ENCODE data around the gene TRIM33. TPM values are rescaled to one million over a fixed set of nuclear protein-coding genes. Genes with fewer than 3 reads are reported as not detected.

Gene TRIM33
- total and polyA plus RNA-seq, 2 of the 8 experiments (the other 6 are each of a cell fraction or from before 2014, with no cell fraction given): 17.1 to 52.3 TPM

DNA sequence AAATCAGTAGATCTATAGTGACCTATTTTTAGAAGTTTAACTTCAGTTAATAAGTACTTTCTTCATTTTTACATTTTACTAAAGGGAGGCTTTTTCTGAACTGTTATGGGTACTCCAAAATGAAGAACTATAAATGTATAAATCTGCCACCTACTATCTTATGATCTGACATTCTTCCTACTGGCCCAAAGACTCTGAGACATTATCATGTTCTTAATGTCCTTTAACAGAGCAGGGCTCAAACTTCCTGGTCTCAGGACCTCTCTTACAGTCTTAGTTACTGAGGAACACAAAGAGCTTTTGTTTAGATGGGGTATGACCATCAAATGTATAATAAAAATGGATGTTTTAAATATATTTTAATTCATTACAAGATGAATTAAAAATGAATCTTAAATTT, 8.9 kb downstream of the TRIM33 start (continued):
- TF ChIP-seq, protein P1, sequence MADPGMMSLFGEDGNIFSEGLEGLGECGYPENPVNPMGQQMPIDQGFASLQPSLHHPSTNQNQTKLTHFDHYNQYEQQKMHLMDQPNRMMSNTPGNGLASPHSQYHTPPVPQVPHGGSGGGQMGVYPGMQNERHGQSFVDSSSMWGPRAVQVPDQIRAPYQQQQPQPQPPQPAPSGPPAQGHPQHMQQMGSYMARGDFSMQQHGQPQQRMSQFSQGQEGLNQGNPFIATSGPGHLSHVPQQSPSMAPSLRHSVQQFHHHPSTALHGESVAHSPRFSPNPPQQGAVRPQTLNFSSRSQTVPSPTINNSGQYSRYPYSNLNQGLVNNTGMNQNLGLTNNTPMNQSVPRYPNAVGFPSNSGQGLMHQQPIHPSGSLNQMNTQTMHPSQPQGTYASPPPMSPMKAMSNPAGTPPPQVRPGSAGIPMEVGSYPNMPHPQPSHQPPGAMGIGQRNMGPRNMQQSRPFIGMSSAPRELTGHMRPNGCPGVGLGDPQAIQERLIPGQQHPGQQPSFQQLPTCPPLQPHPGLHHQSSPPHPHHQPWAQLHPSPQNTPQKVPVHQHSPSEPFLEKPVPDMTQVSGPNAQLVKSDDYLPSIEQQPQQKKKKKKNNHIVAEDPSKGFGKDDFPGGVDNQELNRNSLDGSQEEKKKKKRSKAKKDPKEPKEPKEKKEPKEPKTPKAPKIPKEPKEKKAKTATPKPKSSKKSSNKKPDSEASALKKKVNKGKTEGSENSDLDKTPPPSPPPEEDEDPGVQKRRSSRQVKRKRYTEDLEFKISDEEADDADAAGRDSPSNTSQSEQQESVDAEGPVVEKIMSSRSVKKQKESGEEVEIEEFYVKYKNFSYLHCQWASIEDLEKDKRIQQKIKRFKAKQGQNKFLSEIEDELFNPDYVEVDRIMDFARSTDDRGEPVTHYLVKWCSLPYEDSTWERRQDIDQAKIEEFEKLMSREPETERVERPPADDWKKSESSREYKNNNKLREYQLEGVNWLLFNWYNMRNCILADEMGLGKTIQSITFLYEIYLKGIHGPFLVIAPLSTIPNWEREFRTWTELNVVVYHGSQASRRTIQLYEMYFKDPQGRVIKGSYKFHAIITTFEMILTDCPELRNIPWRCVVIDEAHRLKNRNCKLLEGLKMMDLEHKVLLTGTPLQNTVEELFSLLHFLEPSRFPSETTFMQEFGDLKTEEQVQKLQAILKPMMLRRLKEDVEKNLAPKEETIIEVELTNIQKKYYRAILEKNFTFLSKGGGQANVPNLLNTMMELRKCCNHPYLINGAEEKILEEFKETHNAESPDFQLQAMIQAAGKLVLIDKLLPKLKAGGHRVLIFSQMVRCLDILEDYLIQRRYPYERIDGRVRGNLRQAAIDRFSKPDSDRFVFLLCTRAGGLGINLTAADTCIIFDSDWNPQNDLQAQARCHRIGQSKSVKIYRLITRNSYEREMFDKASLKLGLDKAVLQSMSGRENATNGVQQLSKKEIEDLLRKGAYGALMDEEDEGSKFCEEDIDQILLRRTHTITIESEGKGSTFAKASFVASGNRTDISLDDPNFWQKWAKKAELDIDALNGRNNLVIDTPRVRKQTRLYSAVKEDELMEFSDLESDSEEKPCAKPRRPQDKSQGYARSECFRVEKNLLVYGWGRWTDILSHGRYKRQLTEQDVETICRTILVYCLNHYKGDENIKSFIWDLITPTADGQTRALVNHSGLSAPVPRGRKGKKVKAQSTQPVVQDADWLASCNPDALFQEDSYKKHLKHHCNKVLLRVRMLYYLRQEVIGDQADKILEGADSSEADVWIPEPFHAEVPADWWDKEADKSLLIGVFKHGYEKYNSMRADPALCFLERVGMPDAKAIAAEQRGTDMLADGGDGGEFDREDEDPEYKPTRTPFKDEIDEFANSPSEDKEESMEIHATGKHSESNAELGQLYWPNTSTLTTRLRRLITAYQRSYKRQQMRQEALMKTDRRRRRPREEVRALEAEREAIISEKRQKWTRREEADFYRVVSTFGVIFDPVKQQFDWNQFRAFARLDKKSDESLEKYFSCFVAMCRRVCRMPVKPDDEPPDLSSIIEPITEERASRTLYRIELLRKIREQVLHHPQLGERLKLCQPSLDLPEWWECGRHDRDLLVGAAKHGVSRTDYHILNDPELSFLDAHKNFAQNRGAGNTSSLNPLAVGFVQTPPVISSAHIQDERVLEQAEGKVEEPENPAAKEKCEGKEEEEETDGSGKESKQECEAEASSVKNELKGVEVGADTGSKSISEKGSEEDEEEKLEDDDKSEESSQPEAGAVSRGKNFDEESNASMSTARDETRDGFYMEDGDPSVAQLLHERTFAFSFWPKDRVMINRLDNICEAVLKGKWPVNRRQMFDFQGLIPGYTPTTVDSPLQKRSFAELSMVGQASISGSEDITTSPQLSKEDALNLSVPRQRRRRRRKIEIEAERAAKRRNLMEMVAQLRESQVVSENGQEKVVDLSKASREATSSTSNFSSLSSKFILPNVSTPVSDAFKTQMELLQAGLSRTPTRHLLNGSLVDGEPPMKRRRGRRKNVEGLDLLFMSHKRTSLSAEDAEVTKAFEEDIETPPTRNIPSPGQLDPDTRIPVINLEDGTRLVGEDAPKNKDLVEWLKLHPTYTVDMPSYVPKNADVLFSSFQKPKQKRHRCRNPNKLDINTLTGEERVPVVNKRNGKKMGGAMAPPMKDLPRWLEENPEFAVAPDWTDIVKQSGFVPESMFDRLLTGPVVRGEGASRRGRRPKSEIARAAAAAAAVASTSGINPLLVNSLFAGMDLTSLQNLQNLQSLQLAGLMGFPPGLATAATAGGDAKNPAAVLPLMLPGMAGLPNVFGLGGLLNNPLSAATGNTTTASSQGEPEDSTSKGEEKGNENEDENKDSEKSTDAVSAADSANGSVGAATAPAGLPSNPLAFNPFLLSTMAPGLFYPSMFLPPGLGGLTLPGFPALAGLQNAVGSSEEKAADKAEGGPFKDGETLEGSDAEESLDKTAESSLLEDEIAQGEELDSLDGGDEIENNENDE (IDR thresholded peaks at IDR 0.05; ENCODE audit: insufficient replicate concordance, low read length): no peak
- TF ChIP-seq SUZ12 (IDR thresholded peaks at IDR 0.05; ENCODE audit: low read length): no peak
- no peak for TF ChIP-seq TCF12 (IDR thresholded peaks at IDR 0.05; ENCODE audit: low read depth, low read length)
- TF ChIP-seq SP2 (IDR thresholded peaks at IDR 0.05; ENCODE audit: low read length): no peak
- TF ChIP-seq RAD21 (IDR thresholded peaks at IDR 0.05 in 1 of 2, conservative IDR thresholded peaks at IDR 0.05 in 1 of 2; ENCODE audit: low read depth in 2 of 2, low read length in 2 of 2): no peak
- no peak for TF ChIP-seq SIX5 (IDR thresholded peaks at IDR 0.05; ENCODE audit: low read depth, low read length)
- no peak for TF ChIP-seq JUND (IDR thresholded peaks at IDR 0.05; ENCODE audit: low read length)
